ENCODE measurements around the gene DPP4. TPM values are rescaled to one million over a fixed set of nuclear protein-coding genes. Genes with fewer than 3 reads are reported as not detected.

The DPP4 gene
- total RNA-seq, 4 donors from 2014 or later, result 1.6 to 6.7 (median 3.2) TPM

- Histone ChIP-seq H3K9me3 (no peaks in the 10 kb centered on the region), H3K36me3 (no peaks in the 10 kb centered on the region), H3K27me3 (peaks cover 7% of the 10 kb centered on the region), H3K4me1 (no peaks in the 10 kb centered on the region), H3K27ac (no peak overlapping the region), H3K4me3 (no peak overlapping the region)
- no peak for ATAC-seq
- TF ChIP-seq, protein P1, sequence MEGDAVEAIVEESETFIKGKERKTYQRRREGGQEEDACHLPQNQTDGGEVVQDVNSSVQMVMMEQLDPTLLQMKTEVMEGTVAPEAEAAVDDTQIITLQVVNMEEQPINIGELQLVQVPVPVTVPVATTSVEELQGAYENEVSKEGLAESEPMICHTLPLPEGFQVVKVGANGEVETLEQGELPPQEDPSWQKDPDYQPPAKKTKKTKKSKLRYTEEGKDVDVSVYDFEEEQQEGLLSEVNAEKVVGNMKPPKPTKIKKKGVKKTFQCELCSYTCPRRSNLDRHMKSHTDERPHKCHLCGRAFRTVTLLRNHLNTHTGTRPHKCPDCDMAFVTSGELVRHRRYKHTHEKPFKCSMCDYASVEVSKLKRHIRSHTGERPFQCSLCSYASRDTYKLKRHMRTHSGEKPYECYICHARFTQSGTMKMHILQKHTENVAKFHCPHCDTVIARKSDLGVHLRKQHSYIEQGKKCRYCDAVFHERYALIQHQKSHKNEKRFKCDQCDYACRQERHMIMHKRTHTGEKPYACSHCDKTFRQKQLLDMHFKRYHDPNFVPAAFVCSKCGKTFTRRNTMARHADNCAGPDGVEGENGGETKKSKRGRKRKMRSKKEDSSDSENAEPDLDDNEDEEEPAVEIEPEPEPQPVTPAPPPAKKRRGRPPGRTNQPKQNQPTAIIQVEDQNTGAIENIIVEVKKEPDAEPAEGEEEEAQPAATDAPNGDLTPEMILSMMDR (IDR thresholded peaks at IDR 0.05), result no peak
- TF ChIP-seq POLR2A (IDR thresholded peaks at IDR 0.05) (no peak), EP300 (IDR thresholded peaks at IDR 0.05) (no peak), POLR2AphosphoS5 (IDR thresholded peaks at IDR 0.05) (no peak)
Measured at GRCh38 chr2:161995553-161996016, 78.4 kb downstream of the DPP4 start.

GRCh38 chr2:161994761-161995520 lies 79.1 kb downstream of the DPP4 start:
- TF ChIP-seq, protein P1 (IDR thresholded peaks at IDR 0.05), result no peak
- TF ChIP-seq EP300 (IDR thresholded peaks at IDR 0.05) (no peak), POLR2A (IDR thresholded peaks at IDR 0.05) (no peak), POLR2AphosphoS5 (IDR thresholded peaks at IDR 0.05) (no peak)
- H3K4me3 ChIP-seq, result no peak overlapping the region

GRCh38 chr2:161992531-161992930 lies 81.5 kb downstream of the DPP4 start:
- Histone ChIP-seq H3K9me3 (no peaks in the 10 kb centered on the region), H3K4me3 (no peak overlapping the region), H3K4me1 (no peaks in the 10 kb centered on the region), H3K27me3 (peaks cover 7% of the 10 kb centered on the region), H3K36me3 (no peaks in the 10 kb centered on the region), H3K27ac (no peak overlapping the region)
- no peak for ATAC-seq
- TF ChIP-seq EP300 (IDR thresholded peaks at IDR 0.05), result no peak
- 23 to 30% methylated on average over 2 to 3 of the region's 3 CpGs for WGBS, 2 donors (ENCODE audit: low coverage in 1 of 2)

More at GRCh38 chr2:161994761-161995520, 79.1 kb downstream of the DPP4 start:
- H3K27ac ChIP-seq, result no peak overlapping the region
- no peaks in the 10 kb centered on the region for H3K36me3 ChIP-seq
- H3K27me3 ChIP-seq, result peaks cover 7% of the 10 kb centered on the region
- ATAC-seq, result no peak
- H3K9me3 ChIP-seq, result no peaks in the 10 kb centered on the region
- H3K4me1 ChIP-seq, result no peaks in the 10 kb centered on the region
- 55 to 80% methylated on average over 4 of the region's 5 CpGs for WGBS, 2 donors (ENCODE audit: low coverage in 1 of 2)

GRCh38 chr2:161991991-161992390 lies 82.0 kb downstream of the DPP4 start:
- Histone ChIP-seq H3K36me3 (no peaks in the 10 kb centered on the region), H3K9me3 (no peaks in the 10 kb centered on the region), H3K4me1 (no peaks in the 10 kb centered on the region), H3K4me3 (no peak overlapping the region), H3K27ac (no peak overlapping the region), H3K27me3 (peaks cover 7% of the 10 kb centered on the region)
- TF ChIP-seq EP300 (IDR thresholded peaks at IDR 0.05), result no peak
- TF ChIP-seq, protein P1 (IDR thresholded peaks at IDR 0.05), result no peak
- TF ChIP-seq POLR2AphosphoS5 (IDR thresholded peaks at IDR 0.05), result no peak
- TF ChIP-seq POLR2A (IDR thresholded peaks at IDR 0.05), result no peak
- 82 to 89% methylated on average over 1 of the region's 1 CpG for WGBS, 2 donors (ENCODE audit: low coverage in 1 of 2)
- no peak for ATAC-seq

DNA sequence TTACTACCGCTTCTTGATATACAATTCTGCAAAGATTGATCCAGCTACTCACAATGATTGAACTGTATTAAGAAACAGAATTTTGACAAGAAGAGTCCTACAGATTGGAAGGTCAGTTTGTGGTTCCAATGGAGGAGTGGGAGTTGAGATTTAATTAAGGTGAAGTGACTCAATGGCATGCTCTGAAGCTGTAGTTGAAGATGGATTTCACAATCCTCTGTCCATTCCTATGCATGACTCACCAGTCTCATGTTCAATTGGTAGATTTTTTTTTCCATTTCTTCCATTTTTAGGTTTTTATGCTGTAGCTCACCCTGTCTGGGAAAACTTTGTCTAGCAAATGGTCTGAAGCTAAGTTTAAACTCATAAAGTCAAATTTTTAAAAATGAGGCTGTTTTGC lies 83.3 kb downstream of the DPP4 start:
- TF ChIP-seq POLR2AphosphoS5 (IDR thresholded peaks at IDR 0.05) (no peak), POLR2A (IDR thresholded peaks at IDR 0.05) (no peak)
- TF ChIP-seq, protein P1 (IDR thresholded peaks at IDR 0.05), result no peak
- ATAC-seq, result no peak

More for the DNA sequence above, 83.3 kb downstream of the DPP4 start:
- Histone ChIP-seq H3K4me1 (no peaks in the 10 kb centered on the region), H3K9me3 (no peaks in the 10 kb centered on the region), H3K27ac (no peak overlapping the region), H3K27me3 (peaks cover 7% of the 10 kb centered on the region), H3K4me3 (no peak overlapping the region), H3K36me3 (no peaks in the 10 kb centered on the region)
- 80 to 100% methylated on average over 1 of the region's 1 CpG for WGBS, 2 donors (ENCODE audit: low coverage in 1 of 2)
